IMR-90 (cell line): ENCODE results near the gene FAM120A. TPM values are rescaled to one million over a fixed set of nuclear protein-coding genes. Genes with fewer than 3 reads are reported as not detected.

Experiments
- ATAC-seq: fragments of 200-7000 bp; cut with Tn5 transposase; 2 replicates; pipeline ENCODE4 v1.9.1; 2020; ENCODE audit warnings: low read depth, mild to moderate bottlenecking, moderate library complexity
- BruUV-seq: library from RNA; stranded (reverse); fragments of 400-500 nt; replicated peaks from 2 replicates; lab custom pipeline; 2021; lab: Mats Ljungman, UMichigan
- CTCF ChIA-PET: fragments of 300-600 bp; formaldehyde crosslinking; extraction: SDS; loops from one replicate; lab custom pipeline; 2021; ENCODE audit warnings: antibody characterized with exemption; lab: Yijun Ruan, JAX
- POLR2A ChIA-PET: fragments of 300-600 bp; sonication (Branson Sonifier 250); formaldehyde crosslinking; loops from one replicate; lab custom pipeline; 2022; ENCODE audit warnings: antibody characterized with exemption; ENCODE audit not compliant: unreplicated experiment; lab: Charles Lee
- DNase-seq: peaks from one replicate; pipeline ENCODE4 v3.0.0; 2013
- H2AFZ ChIP-seq: replicated peaks from 2 replicates; pipeline ENCODE3; 2013; ENCODE audit warnings: low read length, mild to moderate bottlenecking; ENCODE audit not compliant: poor library complexity
- H2AK5ac ChIP-seq: 2 replicates; pipeline ENCODE4 v1.6.1; 2013; ENCODE audit warnings: low read depth, low read length, inconsistent platforms
- H2AK9ac ChIP-seq: replicated peaks from 2 replicates; pipeline ENCODE3; 2013; ENCODE audit warnings: mild to moderate bottlenecking, low read depth, low read length, moderate library complexity; ENCODE audit not compliant: poor library complexity
- H2BK120ac ChIP-seq: 2 replicates; pipeline ENCODE4 v1.6.1; 2013; ENCODE audit warnings: low read depth, low read length, inconsistent platforms
- H2BK15ac ChIP-seq: 3 replicates; pipeline ENCODE4 v1.6.1; 2013; ENCODE audit warnings: low read depth, low read length, inconsistent platforms
- H2BK20ac ChIP-seq: 2 replicates; pipeline ENCODE4 v1.6.1; 2013; ENCODE audit warnings: low read depth, mild to moderate bottlenecking, inconsistent platforms, low read length, moderate library complexity
- H2BK5ac ChIP-seq: 2 replicates; pipeline ENCODE4 v1.6.1; 2013; ENCODE audit warnings: mild to moderate bottlenecking, low read depth, low read length, inconsistent platforms; ENCODE audit not compliant: poor library complexity, severe bottlenecking
- H3K14ac ChIP-seq: replicated peaks from 2 replicates; pipeline ENCODE4 v1.6.1; 2013; ENCODE audit warnings: low read depth, low read length, inconsistent platforms
- H3K18ac ChIP-seq: 2 replicates; pipeline ENCODE4 v1.6.1; 2013; ENCODE audit warnings: low read depth, low read length, control low read depth
- H3K23ac ChIP-seq: 2 replicates; pipeline ENCODE4 v1.6.1; 2013; ENCODE audit warnings: low read depth, low read length, inconsistent platforms
- H3K27ac ChIP-seq: 2 replicates; pipeline ENCODE4 v1.5.1; 2013; ENCODE audit warnings: mild to moderate bottlenecking, control low read depth, low read length; ENCODE audit not compliant: insufficient read depth
- H3K27me3 ChIP-seq: 2 replicates; pipeline ENCODE4 v1.6.1; 2013; ENCODE audit warnings: low read length; ENCODE audit not compliant: control insufficient read depth, insufficient read depth
- H3K36me3 ChIP-seq: 2 replicates; pipeline ENCODE4 v1.6.1; 2013; ENCODE audit warnings: low read length, mixed read lengths; ENCODE audit not compliant: control insufficient read depth, insufficient read depth
- H3K4ac ChIP-seq: 2 replicates; pipeline ENCODE4 v1.6.1; 2013; ENCODE audit warnings: low read depth, low read length, inconsistent platforms
- H3K4me1 ChIP-seq: 2 replicates; pipeline ENCODE4 v1.6.1; 2013; ENCODE audit warnings: low read length, mixed read lengths; ENCODE audit not compliant: control insufficient read depth, insufficient read depth
- H3K4me2 ChIP-seq: 2 replicates; pipeline ENCODE4 v1.6.1; 2013; ENCODE audit warnings: low read depth, mild to moderate bottlenecking, control low read depth, low read length, moderate library complexity
- H3K4me3 ChIP-seq: 2 replicates; pipeline ENCODE4 v1.5.1; 2013; ENCODE audit warnings: low read depth, mild to moderate bottlenecking, control low read depth, low read length, moderate library complexity; ENCODE audit not compliant: insufficient read depth
- H3K56ac ChIP-seq: 2 replicates; pipeline ENCODE4 v1.6.1; 2013; ENCODE audit warnings: low read length, inconsistent platforms; ENCODE audit not compliant: insufficient read depth; ENCODE audit errors: extremely low read depth
- H3K79me1 ChIP-seq, 2 experiments: 2 replicates each; pipeline ENCODE4 v1.6.1; 2013; ENCODE audit warnings: low read length in 2 of 2, inconsistent platforms in 1 of 2, low read depth in 1 of 2
- H3K9ac ChIP-seq: 2 replicates; pipeline ENCODE4 v1.6.1; 2013; ENCODE audit warnings: low read depth, low read length, control low read depth
- H3K9me1 ChIP-seq: 2 replicates; pipeline ENCODE4 v1.6.1; 2013; ENCODE audit warnings: low read length, inconsistent platforms; ENCODE audit not compliant: insufficient read depth
- H3K9me3 ChIP-seq: 2 replicates; pipeline ENCODE4 v1.6.1; 2013; ENCODE audit warnings: low read length; ENCODE audit not compliant: control insufficient read depth, insufficient read depth
- H4K20me1 ChIP-seq: 2 replicates; pipeline ENCODE4 v1.6.1; 2013; ENCODE audit warnings: low read length, inconsistent platforms; ENCODE audit not compliant: insufficient read depth
- H4K5ac ChIP-seq: 2 replicates; pipeline ENCODE4 v1.6.1; 2013; ENCODE audit warnings: mild to moderate bottlenecking, low read depth, low read length, control low read depth
- H4K8ac ChIP-seq, 2 experiments: 2 replicates each; pipeline ENCODE4 v1.6.1; 2013; ENCODE audit warnings: low read depth in 2 of 2, low read length in 2 of 2, control low read depth in 1 of 2, inconsistent platforms in 1 of 2
- H4K91ac ChIP-seq: 2 replicates; pipeline ENCODE4 v1.6.1; 2013; ENCODE audit warnings: low read depth, low read length, inconsistent platforms; ENCODE audit not compliant: insufficient read depth
- MAZ ChIP-seq: IDR thresholded peaks from 2 replicates; pipeline ENCODE4 v1.6.1; 2012; ENCODE audit warnings: low read depth, mild to moderate bottlenecking, low read length, improper control_type of control experiment, moderate library complexity, borderline replicate concordance
- RAD21 ChIP-seq: IDR thresholded peaks from 2 replicates; pipeline ENCODE4 v1.6.1; 2012; ENCODE audit warnings: low read length, improper control_type of control experiment
- WGBS, 2 experiments: methylation state at CpG; one replicate each; pipeline versions ENCODE4 v1.1.5 to v1.1.7; 2013; ENCODE audit warnings: missing lambda C conversion rate in 2 of 2; ENCODE audit not compliant: insufficient read length in 1 of 2; ENCODE audit errors: extremely low coverage in 2 of 2; 5-methylcytosine and 5-hydroxymethylcytosine counted together
- dilution Hi-C: fragments of 300-500 bp; cut with HindIII; formaldehyde crosslinking; loops from one replicate; pipeline ENCODE4 v1.14.3; 2018; ENCODE audit warnings: low sequenced_read_pairs; ENCODE audit not compliant: unreplicated experiment
- in situ Hi-C: fragments of 300-500 bp; cut with MboI; formaldehyde crosslinking; loops from 3 replicates; pipeline ENCODE4 v1.14.3; 2019; ENCODE audit warnings: low sequenced_read_pairs, inconsistent platforms, mixed read lengths
- intact Hi-C: fragments of 100-400 bp; cut with micrococcal nuclease; formaldehyde crosslinking; loops from 2 replicates; pipeline ENCODE4 v1.10.0; 2022
- polyA plus RNA-seq, 3 experiments: library from polyadenylated mRNA; depleted of rRNA; stranded (reverse); fragments of >200 nt; gene quantifications; 2 replicates each; pipeline ENCODE4 v1.2.3, GENCODE V29; 2012; ENCODE audit warnings: low replicate concordance in 1 of 3
- total RNA-seq: library from RNA; depleted of rRNA; stranded (reverse); fragments of >200 nt; gene quantifications from 2 replicates; pipeline ENCODE4 v1.2.3, GENCODE V29; 2012
- TF ChIP-seq, protein P1 (sequence below): conservative IDR thresholded peaks from 2 replicates; pipeline ENCODE4 v1.5.1; 2012; ENCODE audit warnings: mild to moderate bottlenecking, low read depth, low read length, improper control_type of control experiment

Gene FAM120A
- total and polyA plus RNA-seq, 2 of the 4 experiments (the other 2 are of a cell fraction): 61.6 to 75.1 TPM

DNA sequence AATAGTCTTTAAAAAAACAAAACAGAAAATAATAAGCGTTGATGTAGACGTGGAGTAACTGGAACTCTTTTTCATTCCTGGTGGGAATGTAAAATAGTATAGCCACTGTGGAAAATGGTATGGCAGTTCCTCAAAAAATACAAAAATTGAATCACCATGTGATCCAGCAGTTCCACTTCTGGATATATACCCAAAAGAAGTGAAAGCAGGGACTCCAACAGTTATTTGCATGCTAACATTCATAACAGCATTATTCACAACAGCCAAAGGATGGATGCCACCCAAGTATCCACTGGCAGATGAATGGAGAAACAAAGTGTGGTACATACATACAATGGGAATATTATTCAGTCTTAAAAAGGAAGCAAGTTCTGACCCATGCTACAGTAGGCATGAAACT lies 120.7 kb downstream of the FAM120A start:
- Histone ChIP-seq H2BK5ac (no peak overlapping the region), H2AK9ac (no peak overlapping the region), H4K5ac (no peak overlapping the region), H3K4me1 (peaks cover 11% of the 10 kb centered on the region), H3K79me1 (peaks cover 15 to 44% of the 10 kb centered on the region in 2 experiments), H4K91ac (no peak overlapping the region), H3K27ac (no peak overlapping the region), H3K9ac (no peak overlapping the region), H2AFZ (no peak overlapping the region), H3K4me3 (no peak overlapping the region), H3K9me3 (no peaks in the 10 kb centered on the region), H2BK120ac (no peak overlapping the region), H4K20me1 (no peaks in the 10 kb centered on the region), H3K27me3 (no peaks in the 10 kb centered on the region), H3K18ac (no peak overlapping the region), H3K56ac (no peak overlapping the region), H3K36me3 (no peaks in the 10 kb centered on the region), H2AK5ac (no peak overlapping the region), H3K4me2 (no peak overlapping the region), H3K14ac (no peak overlapping the region), H3K4ac (no peak overlapping the region), H2BK20ac (no peak overlapping the region), H3K9me1 (peaks cover 15% of the 10 kb centered on the region), H4K8ac (no peak overlapping the region), H3K23ac (no peak overlapping the region), H2BK15ac (no peak overlapping the region)
- no peak for DNase-seq
- CTCF ChIA-PET: no interaction called here
- intact Hi-C loops: no loop called here
- POLR2A ChIA-PET: no interaction called here
- no peak for ATAC-seq
- BruUV-seq: no TSS peak
- dilution Hi-C loops: no loop called here
- in situ Hi-C loops: loop anchor here (25.0 kb wide), 1 partner anchor 460 kb away; no protein-coding TSS in a partner anchor
- WGBS, 2 experiments: no CpG with 5 or more reads among the region's 2 CpGs
- TF ChIP-seq RAD21 (no peak), MAZ (no peak)
- TF ChIP-seq, protein P1, sequence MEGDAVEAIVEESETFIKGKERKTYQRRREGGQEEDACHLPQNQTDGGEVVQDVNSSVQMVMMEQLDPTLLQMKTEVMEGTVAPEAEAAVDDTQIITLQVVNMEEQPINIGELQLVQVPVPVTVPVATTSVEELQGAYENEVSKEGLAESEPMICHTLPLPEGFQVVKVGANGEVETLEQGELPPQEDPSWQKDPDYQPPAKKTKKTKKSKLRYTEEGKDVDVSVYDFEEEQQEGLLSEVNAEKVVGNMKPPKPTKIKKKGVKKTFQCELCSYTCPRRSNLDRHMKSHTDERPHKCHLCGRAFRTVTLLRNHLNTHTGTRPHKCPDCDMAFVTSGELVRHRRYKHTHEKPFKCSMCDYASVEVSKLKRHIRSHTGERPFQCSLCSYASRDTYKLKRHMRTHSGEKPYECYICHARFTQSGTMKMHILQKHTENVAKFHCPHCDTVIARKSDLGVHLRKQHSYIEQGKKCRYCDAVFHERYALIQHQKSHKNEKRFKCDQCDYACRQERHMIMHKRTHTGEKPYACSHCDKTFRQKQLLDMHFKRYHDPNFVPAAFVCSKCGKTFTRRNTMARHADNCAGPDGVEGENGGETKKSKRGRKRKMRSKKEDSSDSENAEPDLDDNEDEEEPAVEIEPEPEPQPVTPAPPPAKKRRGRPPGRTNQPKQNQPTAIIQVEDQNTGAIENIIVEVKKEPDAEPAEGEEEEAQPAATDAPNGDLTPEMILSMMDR: no peak
